Measurements from ENCODE around the gene ITPR3. TPM values are rescaled to one million over a fixed set of nuclear protein-coding genes. Genes with fewer than 3 reads are reported as not detected.

Gene ITPR3
- total and polyA plus RNA-seq, 2 of the 13 experiments (the other 11 are each of a cell fraction or from before 2014, with no cell fraction given), result 3.8 to 21.4 TPM

GRCh38 chr6:33672808-33673207, 51.7 kb downstream of the ITPR3 start (continued):
- TF ChIP-seq SRF (IDR thresholded peaks at IDR 0.05; ENCODE audit: low read depth, low read length) (no peak), ZNF777 (CRISPR knock-in tag; IDR thresholded peaks at IDR 0.05) (no peak), ZSCAN21 (CRISPR knock-in tag; IDR thresholded peaks at IDR 0.05; ENCODE audit: borderline replicate concordance) (no peak), YY1 (IDR thresholded peaks at IDR 0.05; ENCODE audit: insufficient read depth, insufficient replicate concordance, low read depth, low read length) (peak; percentile 57), ZNF687 (CRISPR knock-in tag; IDR thresholded peaks at IDR 0.05) (peak; percentile 57), HMGXB4 (CRISPR knock-in tag; IDR thresholded peaks at IDR 0.05; ENCODE audit: borderline replicate concordance in 1 of 2, low read depth in 1 of 2) (peak in 1 of 2 experiments; percentile 61; a peak in 1 of 4 replicates), XRCC5 (optimal IDR thresholded peaks at IDR 0.05; ENCODE audit: low read length) (peak; percentile 93), REXO4 (CRISPR knock-in tag; IDR thresholded peaks at IDR 0.05; ENCODE audit: borderline replicate concordance) (no peak), ZNF589 (CRISPR knock-in tag; conservative IDR thresholded peaks at IDR 0.05) (no peak), ZMYM3 (CRISPR knock-in tag; IDR thresholded peaks at IDR 0.05) (no peak), SNAI1 (CRISPR knock-in tag; IDR thresholded peaks at IDR 0.05; ENCODE audit: borderline replicate concordance) (no peak), ZBTB33 (CRISPR knock-in tag; IDR thresholded peaks at IDR 0.05) (peak; percentile 44; the same call in 1 of the 2 replicates), DNMT1 (CRISPR knock-in tag; IDR thresholded peaks at IDR 0.05) (no peak), SPEN (CRISPR knock-in tag; IDR thresholded peaks at IDR 0.05; ENCODE audit: low read depth) (no peak), PATZ1 (CRISPR knock-in tag; IDR thresholded peaks at IDR 0.05) (peak; percentile 29; the same call in 1 of the 2 replicates), XBP1 (CRISPR knock-in tag; IDR thresholded peaks at IDR 0.05) (no peak), ZNF205 (CRISPR knock-in tag; IDR thresholded peaks at IDR 0.05) (no peak), ZNF530 (CRISPR knock-in tag; IDR thresholded peaks at IDR 0.05; ENCODE audit: low read depth) (no peak), DMAP1 (CRISPR knock-in tag; IDR thresholded peaks at IDR 0.05) (no peak), ZC3H4 (CRISPR knock-in tag; IDR thresholded peaks at IDR 0.05; ENCODE audit: borderline replicate concordance) (no peak)

All from HepG2 (cell line).